Progenitor cell of endocrine pancreas (in vitro differentiated cells): ENCODE measurements around the gene PRKCD. TPM values are rescaled to one million over a fixed set of nuclear protein-coding genes. Genes with fewer than 3 reads are reported as not detected.

Experiments
- DNase-seq: peaks from one replicate; pipeline ENCODE4 v3.0.0; 2021; ENCODE audit warnings: low spot score; ENCODE audit not compliant: unreplicated experiment
- H3K27ac Mint-ChIP-seq: 2 replicates; pipeline ENCODE4 v1.8.0; 2021; ENCODE audit warnings: mild to moderate bottlenecking, moderate library complexity, mixed read lengths
- H3K27me3 Mint-ChIP-seq: 2 replicates; pipeline ENCODE4 v1.8.0; 2021; ENCODE audit warnings: mixed read lengths
- H3K36me3 Mint-ChIP-seq: 2 replicates; pipeline ENCODE4 v1.8.0; 2022; ENCODE audit warnings: mixed read lengths; ENCODE audit not compliant: insufficient read depth
- H3K4me1 Mint-ChIP-seq: 2 replicates; pipeline ENCODE4 v1.8.0; 2021; ENCODE audit warnings: low read depth, mixed read lengths
- H3K4me3 Mint-ChIP-seq: 2 replicates; pipeline ENCODE4 v1.8.0; 2021; ENCODE audit warnings: low read depth, mild to moderate bottlenecking, moderate library complexity, mixed read lengths
- H3K9me3 Mint-ChIP-seq: 2 replicates; pipeline ENCODE4 v1.8.0; 2021; ENCODE audit warnings: low read depth, mixed read lengths
- CTCF ChIP-seq: fragments of 200-600 bp; sonication (generic); IDR thresholded peaks from one replicate; pipeline ENCODE4 v1.5.0; 2021; ENCODE audit warnings: antibody characterized with exemption, mild to moderate bottlenecking; ENCODE audit not compliant: unreplicated experiment
- total RNA-seq: library from RNA; stranded (reverse); gene quantifications from 2 replicates; pipeline ENCODE4 v1.2.1, GENCODE V29; 2021

PRKCD gene
- total RNA-seq, 1 donor from 2014 or later: 45.8 TPM

- Mint-ChIP-seq H3K4me3 (no peak overlapping the region), H3K27ac (no peak overlapping the region), H3K9me3 (no peaks in the 10 kb centered on the region), H3K36me3 (no peaks in the 10 kb centered on the region), H3K27me3 (peaks cover 7% of the 10 kb centered on the region), H3K4me1 (peaks cover 29% of the 10 kb centered on the region)
- DNase-seq: no peak
- no peak for TF ChIP-seq CTCF
Observed at GRCh38 chr3:53153980-53154379, 7.0 kb upstream of the PRKCD start.

- peaks cover 34% of the 10 kb centered on the region for H3K4me1 Mint-ChIP-seq
- DNase-seq: no peak
- no peak overlapping the region for H3K4me3 Mint-ChIP-seq
- H3K27me3 Mint-ChIP-seq: peaks cover 7% of the 10 kb centered on the region
- TF ChIP-seq CTCF: no peak
- H3K36me3 Mint-ChIP-seq: no peaks in the 10 kb centered on the region
- H3K9me3 Mint-ChIP-seq: no peaks in the 10 kb centered on the region
- no peak overlapping the region for H3K27ac Mint-ChIP-seq
Observed at GRCh38 chr3:53154881-53155285, 6.1 kb upstream of the PRKCD start.

- H3K4me1 Mint-ChIP-seq: peaks cover 38% of the 10 kb centered on the region
- DNase-seq: no peak
- no peaks in the 10 kb centered on the region for H3K9me3 Mint-ChIP-seq
- H3K4me3 Mint-ChIP-seq: no peak overlapping the region
- no peaks in the 10 kb centered on the region for H3K36me3 Mint-ChIP-seq
- peaks cover 7% of the 10 kb centered on the region for H3K27me3 Mint-ChIP-seq
- no peak for TF ChIP-seq CTCF
- no peak overlapping the region for H3K27ac Mint-ChIP-seq
Observed at GRCh38 chr3:53155760-53156159, 5.2 kb upstream of the PRKCD start.

GRCh38 chr3:53156368-53156834 is 4.6 kb upstream of the PRKCD start:
- Mint-ChIP-seq H3K27me3 (peaks cover 7% of the 10 kb centered on the region), H3K36me3 (no peaks in the 10 kb centered on the region), H3K4me3 (no peak overlapping the region), H3K27ac (no peak overlapping the region), H3K4me1 (peaks cover 36% of the 10 kb centered on the region), H3K9me3 (no peaks in the 10 kb centered on the region)
- no peak for TF ChIP-seq CTCF
- DNase-seq: no peak

- Mint-ChIP-seq H3K27ac (peak overlapping the region; percentile 29), H3K9me3 (no peaks in the 10 kb centered on the region), H3K36me3 (no peaks in the 10 kb centered on the region), H3K4me1 (peaks cover 43% of the 10 kb centered on the region), H3K4me3 (no peak overlapping the region), H3K27me3 (peaks cover 5% of the 10 kb centered on the region)
- no peak for DNase-seq
- no peak for TF ChIP-seq CTCF
Observed at GRCh38 chr3:53157974-53158580, 2.9 kb upstream of the PRKCD start.
